HG03354 (cell line): ENCODE data around the gene CS.
A peak's percentile ranks its signal among the peaks of the same experiment; 100 is the strongest.
"Not testable (repeated sequence)": the region's sequence is repeated elsewhere in the genome, so short reads cannot be mapped to it uniquely, and the experiment has no call there.

Experiments used
- ATAC-seq: cut with Tn5 transposase; IDR thresholded peaks from one replicate; pipeline ENCODE4 v1.9.1; 2021; ENCODE audit warnings: mild to moderate bottlenecking; ENCODE audit not compliant: unreplicated experiment, poor library complexity, severe bottlenecking

The CS gene

DNA sequence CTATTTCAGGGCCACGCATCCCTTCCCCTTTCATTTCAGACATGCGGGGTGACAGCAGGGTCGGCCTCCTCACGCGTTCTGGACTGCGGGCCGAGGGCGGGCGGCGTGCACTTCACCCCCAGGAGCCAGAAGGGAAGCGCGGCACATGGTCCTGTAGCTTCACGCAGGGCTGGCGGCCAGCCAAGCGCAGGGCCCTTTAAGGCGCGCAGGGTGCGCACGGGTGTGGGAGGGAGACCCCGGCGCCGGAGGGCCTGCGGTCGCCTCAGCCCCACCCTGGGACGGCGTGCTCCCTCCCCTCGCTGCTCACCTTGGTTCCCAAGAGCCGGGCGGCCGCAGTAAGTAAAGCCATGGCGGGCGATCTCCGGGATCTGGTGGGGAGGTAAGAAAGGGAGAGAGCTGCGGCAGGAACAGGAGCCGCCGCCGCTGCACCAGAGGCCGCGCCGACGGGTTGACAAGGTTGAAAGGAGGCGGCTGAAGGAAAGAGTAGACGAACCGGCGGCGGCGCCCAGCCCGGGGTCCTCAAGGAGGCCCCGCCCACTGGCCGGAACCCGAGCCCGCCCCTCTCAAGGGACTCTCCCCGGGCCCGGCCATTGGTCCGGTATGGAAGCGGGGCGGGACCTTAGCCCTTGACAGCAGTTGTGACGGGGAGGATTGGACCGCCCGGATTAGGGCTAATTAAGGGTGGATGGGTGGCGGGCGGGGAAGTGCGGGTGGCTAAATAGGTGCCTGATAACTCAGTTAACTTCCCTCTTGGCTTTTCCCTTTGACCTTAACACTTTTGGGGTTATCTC is at the start of gene CS:
Gene CS, minus strand, starts transcription at position 478 of the 791 bp plus-strand sequence. Its CDS starts 129 bp downstream, at position 349.
- ATAC-seq: peak; percentile 94

- ATAC-seq: no peak
Measured at GRCh38 chr12:56348776-56349175, 48.6 kb upstream of the CS start.

GRCh38 chr12:56347255-56347654 is 47.1 kb upstream of the CS start:
- not testable (repeated sequence) for ATAC-seq

GRCh38 chr12:56346675-56347074 is 46.5 kb upstream of the CS start:
- no peak for ATAC-seq

DNA sequence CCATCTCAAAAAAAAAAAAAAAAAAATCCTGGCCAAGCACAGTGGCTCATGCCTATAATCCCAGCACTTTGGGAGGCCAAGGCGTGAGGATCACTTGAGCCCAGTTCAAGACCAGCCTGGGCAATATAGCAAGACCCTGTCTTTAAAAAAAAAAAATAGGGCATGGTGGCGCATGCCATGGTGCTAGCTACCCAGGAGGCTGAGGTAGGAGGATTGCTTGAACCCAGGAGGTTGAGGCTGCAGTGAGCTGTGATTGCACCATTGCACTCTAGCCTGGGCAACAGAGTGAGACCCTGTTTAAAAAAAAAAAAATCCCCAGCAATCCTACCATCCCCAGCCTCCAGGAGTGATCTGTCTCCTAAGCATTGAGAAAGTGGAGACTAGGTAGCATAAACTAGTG is 42.2 kb upstream of the CS start:
- not testable (repeated sequence) for ATAC-seq

DNA sequence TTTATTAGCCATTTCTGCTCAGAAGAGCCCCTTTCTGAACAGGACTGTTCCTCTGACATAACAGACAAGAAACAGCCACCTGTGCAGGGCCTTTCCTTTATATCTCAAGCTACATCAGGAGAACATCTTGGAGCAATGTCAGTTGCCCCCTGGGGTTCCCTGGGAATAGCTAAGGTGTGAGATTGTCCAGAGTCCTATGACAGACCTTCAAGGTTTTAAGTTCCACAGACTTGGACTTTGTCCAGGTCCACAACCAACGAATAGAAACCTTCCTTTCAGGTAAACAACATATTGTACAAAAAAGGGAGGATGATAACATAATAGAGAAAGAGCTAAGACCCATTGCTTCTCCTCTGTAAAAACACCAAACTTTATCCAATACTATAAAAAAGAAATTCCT is 41.5 kb upstream of the CS start:
- ATAC-seq: no peak

GRCh38 chr12:56339158-56339422 is 39.0 kb upstream of the CS start:
- ATAC-seq: no peak

- ATAC-seq: peak; percentile 32
Measured at GRCh38 chr12:56338308-56339157, 38.4 kb upstream of the CS start, which contains the start of gene IL23A. IL23A (plus strand) TSS chr12:56338884; CDS start chr12:56339045, 161 bp downstream.

- ATAC-seq: no peak
Measured at GRCh38 chr12:56337753-56338251, 37.7 kb upstream of the CS start.

GRCh38 chr12:56336361-56337167 is 36.4 kb upstream of the CS start:
- no peak for ATAC-seq

- ATAC-seq: not testable (repeated sequence)
Measured at GRCh38 chr12:56335527-56335926, 35.4 kb upstream of the CS start.

GRCh38 chr12:56334490-56334793 is 34.3 kb upstream of the CS start:
- no peak for ATAC-seq

DNA sequence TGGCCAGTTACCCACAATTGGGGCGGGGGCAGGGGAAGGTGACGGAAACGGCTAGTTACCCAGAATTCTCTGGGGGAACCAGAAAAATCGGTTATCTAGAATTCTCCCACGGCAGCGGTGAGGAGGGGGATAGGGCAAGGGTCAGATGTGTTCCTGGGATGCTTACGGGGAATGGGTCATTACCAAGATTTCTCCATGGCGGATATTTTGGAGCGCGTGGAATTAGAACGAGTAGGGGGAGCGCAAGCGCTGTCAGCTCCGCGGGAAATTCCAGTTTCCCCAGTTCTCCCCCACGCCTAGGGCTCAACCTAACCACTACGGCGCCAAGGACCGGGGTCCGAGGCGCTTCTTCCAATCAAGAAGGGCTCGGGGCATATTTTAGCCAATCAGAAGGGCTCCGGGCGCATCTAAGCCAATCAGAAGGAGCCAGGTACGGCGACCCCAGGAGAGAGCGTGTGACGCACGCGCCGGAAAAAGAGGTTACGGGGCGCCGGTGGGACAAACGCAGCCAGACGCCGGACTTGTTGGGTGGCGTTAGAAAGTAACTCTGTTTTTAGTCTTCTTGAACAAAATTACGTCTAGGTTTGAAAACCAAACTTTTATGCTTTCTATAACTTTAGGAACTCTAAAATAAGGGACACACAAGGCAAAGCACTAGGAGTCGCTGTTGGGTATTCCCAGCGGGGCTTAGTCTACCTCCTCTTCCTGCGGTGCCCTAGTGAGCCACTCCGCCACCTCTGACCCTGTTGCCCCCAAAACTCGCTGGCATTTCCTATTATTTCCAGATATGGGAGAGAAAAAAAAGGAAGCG is 33.8 kb upstream of the CS start, which contains the start of gene PAN2:
Gene PAN2, minus strand, starts transcription at position 322 of the 811 bp plus-strand sequence. CDS start 906 bp downstream, outside the sequence.
- ATAC-seq: peak; percentile 96

- ATAC-seq: no peak
Measured at GRCh38 chr12:56333197-56333678, 33.1 kb upstream of the CS start.

DNA sequence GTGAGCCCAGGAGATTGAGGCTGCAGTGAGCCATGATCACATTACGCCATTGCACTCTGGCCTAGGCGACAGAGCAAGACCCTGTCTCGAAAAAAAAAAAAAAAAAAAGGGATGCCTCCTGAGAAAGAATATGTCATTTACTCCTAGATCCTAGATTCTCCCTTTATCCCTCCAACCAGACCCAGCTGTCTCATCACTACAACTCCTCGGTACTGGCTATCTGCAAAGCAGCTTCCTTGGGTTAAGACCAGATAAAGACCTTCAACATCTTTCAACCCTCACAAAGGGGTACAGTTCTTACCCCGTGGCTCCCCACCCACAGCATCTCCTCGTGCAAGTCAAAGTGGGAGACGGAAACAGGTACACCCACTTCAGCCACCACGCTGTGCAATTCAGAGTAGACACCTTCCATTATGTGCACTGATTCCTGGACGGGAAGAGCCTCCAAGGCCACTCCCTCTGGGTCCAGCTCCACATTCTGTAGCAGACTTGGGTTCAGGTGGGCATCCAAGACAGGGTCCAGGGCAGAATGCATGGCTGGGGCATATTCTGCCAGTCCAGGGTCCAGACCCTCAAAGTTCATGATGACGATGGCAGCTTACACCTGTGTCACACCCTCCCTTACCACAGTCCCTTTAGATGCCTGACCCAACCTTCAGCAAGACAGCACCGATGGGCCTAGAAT is 32.5 kb upstream of the CS start:
- no peak for ATAC-seq

GRCh38 chr12:56330936-56331490 is 30.9 kb upstream of the CS start:
- ATAC-seq: no peak

DNA sequence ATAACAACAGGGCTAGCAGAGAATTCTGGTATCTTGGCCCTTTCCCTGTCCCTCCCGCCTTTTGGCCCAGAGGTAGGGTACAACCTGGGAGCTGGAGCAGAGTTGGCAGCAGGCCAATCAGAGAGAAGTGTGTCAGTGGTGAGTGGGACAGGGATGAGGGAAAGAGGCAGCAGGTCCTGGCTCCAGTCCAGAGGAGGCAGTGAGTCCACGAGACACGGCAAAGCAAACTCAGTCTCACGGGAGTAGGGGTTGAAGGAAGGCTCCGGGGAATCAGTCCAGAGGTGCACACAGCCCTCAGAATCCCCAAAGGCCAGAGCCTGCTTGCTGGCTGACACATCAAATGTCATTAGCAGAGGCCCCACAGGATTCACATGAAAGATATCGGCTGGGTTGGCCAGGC is 26.4 kb upstream of the CS start:
- ATAC-seq: no peak

- ATAC-seq: no peak
Measured at GRCh38 chr12:56326126-56326525, 26.0 kb upstream of the CS start.
